ENCODE results near the gene CAVIN3. TPM values are rescaled to one million over a fixed set of nuclear protein-coding genes. Genes with fewer than 3 reads are reported as not detected.

Gene CAVIN3
- total RNA-seq, 1 experiment from 2014 or later, result not detected

GRCh38 chr11:6354651-6355485 lies 34.6 kb upstream of the CAVIN3 start:
- no peaks in the 10 kb centered on the region for H4K20me1 ChIP-seq (ENCODE audit: insufficient read depth, low read depth, low read length)
- H3K9ac ChIP-seq (ENCODE audit: low read length), result no peak overlapping the region
- H3K4me3 ChIP-seq (ENCODE audit: low read length), result no peak overlapping the region
- H3K36me3 ChIP-seq (ENCODE audit: insufficient read depth, low read length), result no peaks in the 10 kb centered on the region
- no peak overlapping the region for H3K27ac ChIP-seq (ENCODE audit: low read length)
- no peaks in the 10 kb centered on the region for H3K79me2 ChIP-seq (ENCODE audit: low read length)
- no peak for DNase-seq
- peaks cover 5% of the 10 kb centered on the region for H3K4me1 ChIP-seq (ENCODE audit: low read length)
- H3K9me3 ChIP-seq (ENCODE audit: low read length), result no peaks in the 10 kb centered on the region
- no peaks in the 10 kb centered on the region for H3K27me3 ChIP-seq (ENCODE audit: low read length)
- H3K9me2 ChIP-seq (replicated peaks; ENCODE audit: insufficient read depth, low read length), result no peaks in the 10 kb centered on the region
- H2AFZ ChIP-seq (ENCODE audit: low read length), result no peak overlapping the region
- no peak overlapping the region for H3K4me2 ChIP-seq (ENCODE audit: low read depth, low read length, poor library complexity, severe bottlenecking)

GRCh38 chr11:6353367-6353987 lies 33.2 kb upstream of the CAVIN3 start:
- Histone ChIP-seq H3K4me3 (ENCODE audit: low read length) (no peak overlapping the region), H3K36me3 (ENCODE audit: insufficient read depth, low read length) (no peaks in the 10 kb centered on the region), H3K4me1 (ENCODE audit: low read length) (peaks cover 5% of the 10 kb centered on the region), H3K27me3 (ENCODE audit: low read length) (no peaks in the 10 kb centered on the region), H3K9ac (ENCODE audit: low read length) (no peak overlapping the region), H3K4me2 (ENCODE audit: low read depth, low read length, poor library complexity, severe bottlenecking) (no peak overlapping the region), H2AFZ (ENCODE audit: low read length) (no peak overlapping the region), H3K9me2 (replicated peaks; ENCODE audit: insufficient read depth, low read length) (no peaks in the 10 kb centered on the region), H3K79me2 (ENCODE audit: low read length) (no peaks in the 10 kb centered on the region), H3K9me3 (ENCODE audit: low read length) (no peaks in the 10 kb centered on the region), H3K27ac (ENCODE audit: low read length) (no peak overlapping the region), H4K20me1 (ENCODE audit: insufficient read depth, low read depth, low read length) (no peaks in the 10 kb centered on the region)
- DNase-seq, result peak; percentile 83

GRCh38 chr11:6351782-6352382 lies 31.6 kb upstream of the CAVIN3 start:
- no peak for DNase-seq
- Histone ChIP-seq H3K9me3 (ENCODE audit: low read length) (no peaks in the 10 kb centered on the region), H3K79me2 (ENCODE audit: low read length) (no peaks in the 10 kb centered on the region), H2AFZ (ENCODE audit: low read length) (no peak overlapping the region), H4K20me1 (ENCODE audit: insufficient read depth, low read depth, low read length) (no peaks in the 10 kb centered on the region), H3K9me2 (replicated peaks; ENCODE audit: insufficient read depth, low read length) (no peaks in the 10 kb centered on the region), H3K4me1 (ENCODE audit: low read length) (peaks cover 5% of the 10 kb centered on the region), H3K36me3 (ENCODE audit: insufficient read depth, low read length) (no peaks in the 10 kb centered on the region), H3K4me2 (ENCODE audit: low read depth, low read length, poor library complexity, severe bottlenecking) (no peak overlapping the region), H3K4me3 (ENCODE audit: low read length) (no peak overlapping the region), H3K27me3 (ENCODE audit: low read length) (no peaks in the 10 kb centered on the region), H3K27ac (ENCODE audit: low read length) (no peak overlapping the region), H3K9ac (ENCODE audit: low read length) (no peak overlapping the region)

DNA sequence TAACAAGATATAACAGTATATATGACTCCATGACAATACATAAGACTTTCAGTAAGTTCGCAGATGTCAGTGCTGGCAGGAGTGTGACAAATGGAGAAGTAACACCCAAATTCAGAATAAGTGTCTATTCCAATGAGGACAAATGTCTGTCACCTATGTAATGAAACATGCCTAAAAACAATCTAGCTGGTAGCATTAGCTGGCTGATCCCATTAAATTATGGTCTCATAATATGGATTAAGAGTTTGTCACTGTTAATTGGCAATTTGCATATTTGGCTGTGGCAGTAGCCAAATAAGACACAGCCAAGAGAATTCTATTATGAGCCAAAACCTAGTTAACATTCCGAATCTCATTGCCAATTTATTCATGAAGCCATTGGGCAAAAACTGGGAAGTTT lies 30.2 kb upstream of the CAVIN3 start:
- H3K9ac ChIP-seq (ENCODE audit: low read length), result no peak overlapping the region
- no peak overlapping the region for H2AFZ ChIP-seq (ENCODE audit: low read length)
- H3K27me3 ChIP-seq (ENCODE audit: low read length), result no peaks in the 10 kb centered on the region
- H3K4me2 ChIP-seq (ENCODE audit: low read depth, low read length, poor library complexity, severe bottlenecking), result no peak overlapping the region
- no peaks in the 10 kb centered on the region for H3K36me3 ChIP-seq (ENCODE audit: insufficient read depth, low read length)
- peaks cover 5% of the 10 kb centered on the region for H3K4me1 ChIP-seq (ENCODE audit: low read length)
- H3K4me3 ChIP-seq (ENCODE audit: low read length), result no peak overlapping the region
- no peaks in the 10 kb centered on the region for H3K79me2 ChIP-seq (ENCODE audit: low read length)
- no peaks in the 10 kb centered on the region for H3K9me3 ChIP-seq (ENCODE audit: low read length)
- H3K9me2 ChIP-seq (replicated peaks; ENCODE audit: insufficient read depth, low read length), result no peaks in the 10 kb centered on the region
- no peak for DNase-seq
- H4K20me1 ChIP-seq (ENCODE audit: insufficient read depth, low read depth, low read length), result no peaks in the 10 kb centered on the region
- no peak overlapping the region for H3K27ac ChIP-seq (ENCODE audit: low read length)

DNA sequence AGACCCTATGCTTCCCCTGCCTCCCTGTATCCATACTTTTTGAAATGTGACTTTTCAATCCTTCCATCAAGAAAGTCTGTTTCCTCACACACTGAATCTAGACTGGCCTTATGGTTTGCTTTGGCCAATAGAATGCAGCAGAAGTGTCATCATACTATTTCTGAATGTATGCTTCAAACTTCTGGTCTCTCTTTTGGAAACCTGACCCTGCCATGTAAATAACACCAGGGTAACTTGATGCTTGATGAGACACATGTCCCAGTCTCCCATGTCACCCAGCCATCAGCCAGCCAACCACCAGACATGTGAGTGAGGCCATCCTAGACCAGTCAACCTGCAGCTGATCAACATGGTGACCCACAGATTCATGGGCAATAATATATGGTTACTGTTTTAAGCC lies 29.7 kb upstream of the CAVIN3 start:
- H3K79me2 ChIP-seq (ENCODE audit: low read length), result no peaks in the 10 kb centered on the region
- no peaks in the 10 kb centered on the region for H3K9me3 ChIP-seq (ENCODE audit: low read length)
- H2AFZ ChIP-seq (ENCODE audit: low read length), result no peak overlapping the region
- DNase-seq, result no peak
- H3K4me3 ChIP-seq (ENCODE audit: low read length), result no peak overlapping the region
- no peaks in the 10 kb centered on the region for H4K20me1 ChIP-seq (ENCODE audit: insufficient read depth, low read depth, low read length)
- peaks cover 5% of the 10 kb centered on the region for H3K4me1 ChIP-seq (ENCODE audit: low read length)
- H3K27me3 ChIP-seq (ENCODE audit: low read length), result no peaks in the 10 kb centered on the region
- no peaks in the 10 kb centered on the region for H3K9me2 ChIP-seq (replicated peaks; ENCODE audit: insufficient read depth, low read length)
- no peaks in the 10 kb centered on the region for H3K36me3 ChIP-seq (ENCODE audit: insufficient read depth, low read length)
- H3K4me2 ChIP-seq (ENCODE audit: low read depth, low read length, poor library complexity, severe bottlenecking), result no peak overlapping the region
- H3K27ac ChIP-seq (ENCODE audit: low read length), result no peak overlapping the region
- no peak overlapping the region for H3K9ac ChIP-seq (ENCODE audit: low read length)

- H3K27ac ChIP-seq (ENCODE audit: low read length), result no peak overlapping the region
- H3K27me3 ChIP-seq (ENCODE audit: low read length), result no peaks in the 10 kb centered on the region
- no peaks in the 10 kb centered on the region for H3K36me3 ChIP-seq (ENCODE audit: insufficient read depth, low read length)
- H2AFZ ChIP-seq (ENCODE audit: low read length), result no peak overlapping the region
- no peak overlapping the region for H3K4me2 ChIP-seq (ENCODE audit: low read depth, low read length, poor library complexity, severe bottlenecking)
- no peaks in the 10 kb centered on the region for H3K9me2 ChIP-seq (replicated peaks; ENCODE audit: insufficient read depth, low read length)
- no peak for DNase-seq
- no peaks in the 10 kb centered on the region for H3K79me2 ChIP-seq (ENCODE audit: low read length)
- H4K20me1 ChIP-seq (ENCODE audit: insufficient read depth, low read depth, low read length), result no peaks in the 10 kb centered on the region
- no peak overlapping the region for H3K9ac ChIP-seq (ENCODE audit: low read length)
- no peak overlapping the region for H3K4me3 ChIP-seq (ENCODE audit: low read length)
- H3K9me3 ChIP-seq (ENCODE audit: low read length), result no peaks in the 10 kb centered on the region
- H3K4me1 ChIP-seq (ENCODE audit: low read length), result peaks cover 4% of the 10 kb centered on the region
Observed at GRCh38 chr11:6345366-6345765, 25.1 kb upstream of the CAVIN3 start.

- H3K27me3 ChIP-seq (ENCODE audit: low read length), result no peaks in the 10 kb centered on the region
- H3K9me3 ChIP-seq (ENCODE audit: low read length), result no peaks in the 10 kb centered on the region
- DNase-seq, result no peak
- no peaks in the 10 kb centered on the region for H3K79me2 ChIP-seq (ENCODE audit: low read length)
- no peaks in the 10 kb centered on the region for H3K4me1 ChIP-seq (ENCODE audit: low read length)
- H2AFZ ChIP-seq (ENCODE audit: low read length), result no peak overlapping the region
- H4K20me1 ChIP-seq (ENCODE audit: insufficient read depth, low read depth, low read length), result no peaks in the 10 kb centered on the region
- H3K9me2 ChIP-seq (replicated peaks; ENCODE audit: insufficient read depth, low read length), result no peaks in the 10 kb centered on the region
- no peak overlapping the region for H3K9ac ChIP-seq (ENCODE audit: low read length)
- no peak overlapping the region for H3K4me3 ChIP-seq (ENCODE audit: low read length)
- no peak overlapping the region for H3K4me2 ChIP-seq (ENCODE audit: low read depth, low read length, poor library complexity, severe bottlenecking)
- H3K27ac ChIP-seq (ENCODE audit: low read length), result no peak overlapping the region
- no peaks in the 10 kb centered on the region for H3K36me3 ChIP-seq (ENCODE audit: insufficient read depth, low read length)
Observed at GRCh38 chr11:6336293-6336692, 16.0 kb upstream of the CAVIN3 start.

GRCh38 chr11:6334806-6335205 lies 14.5 kb upstream of the CAVIN3 start:
- Histone ChIP-seq H3K27ac (ENCODE audit: low read length) (no peak overlapping the region), H3K9ac (ENCODE audit: low read length) (no peak overlapping the region), H3K9me3 (ENCODE audit: low read length) (no peaks in the 10 kb centered on the region), H3K27me3 (ENCODE audit: low read length) (no peaks in the 10 kb centered on the region), H3K4me2 (ENCODE audit: low read depth, low read length, poor library complexity, severe bottlenecking) (no peak overlapping the region), H3K9me2 (replicated peaks; ENCODE audit: insufficient read depth, low read length) (no peaks in the 10 kb centered on the region), H3K36me3 (ENCODE audit: insufficient read depth, low read length) (no peaks in the 10 kb centered on the region), H3K79me2 (ENCODE audit: low read length) (no peaks in the 10 kb centered on the region), H2AFZ (ENCODE audit: low read length) (no peak overlapping the region), H3K4me3 (ENCODE audit: low read length) (no peak overlapping the region), H4K20me1 (ENCODE audit: insufficient read depth, low read depth, low read length) (no peaks in the 10 kb centered on the region), H3K4me1 (ENCODE audit: low read length) (no peaks in the 10 kb centered on the region)
- no peak for DNase-seq
